HG03558 (cell line): ENCODE measurements around the gene AK6.
"Not testable (repeated sequence)": the region's sequence is repeated elsewhere in the genome, so short reads cannot be mapped to it uniquely, and the experiment has no call there.

Source experiments
- ATAC-seq: cut with Tn5 transposase; IDR thresholded peaks from one replicate; pipeline ENCODE4 v1.9.1; 2021; ENCODE audit warnings: moderate number of reproducible peaks; ENCODE audit not compliant: unreplicated experiment; ENCODE audit errors: extremely low read depth

Gene AK6

GRCh38 chr5:69341520-69342161 lies 27.7 kb downstream of the AK6 start:
- ATAC-seq: no peak

- no peak for ATAC-seq
These were observed 33.9 kb downstream of the AK6 start for GRCh38 chr5:69335341-69335935.

GRCh38 chr5:69334793-69335268 lies 34.5 kb downstream of the AK6 start:
- ATAC-seq: no peak

GRCh38 chr5:69333668-69334315 lies 35.5 kb downstream of the AK6 start:
- not testable (repeated sequence) for ATAC-seq

- ATAC-seq: no peak
These were observed 37.5 kb downstream of the AK6 start for GRCh38 chr5:69331528-69332445.

- no peak for ATAC-seq
These were observed 39.3 kb downstream of the AK6 start for GRCh38 chr5:69329905-69330489.

- no peak for ATAC-seq
These were observed 43.0 kb downstream of the AK6 start for GRCh38 chr5:69326365-69326764.

GRCh38 chr5:69317391-69317790 lies 51.9 kb downstream of the AK6 start:
- no peak for ATAC-seq

- ATAC-seq: no peak
These were observed 53.3 kb downstream of the AK6 start for GRCh38 chr5:69315972-69316371.

- ATAC-seq: no peak
These were observed 55.9 kb downstream of the AK6 start for GRCh38 chr5:69313428-69313827.

GRCh38 chr5:69312459-69313160 lies 56.7 kb downstream of the AK6 start:
- ATAC-seq: no peak

GRCh38 chr5:69309380-69309779 lies 59.9 kb downstream of the AK6 start:
- no peak for ATAC-seq

GRCh38 chr5:69308046-69308553 lies 61.2 kb downstream of the AK6 start:
- ATAC-seq: no peak

- ATAC-seq: no peak
These were observed 63.8 kb downstream of the AK6 start for GRCh38 chr5:69305512-69305911.
